ENCODE data around the gene EDARADD.

- no peak for TF ChIP-seq CTCF (IDR thresholded peaks at IDR 0.05)
- TF ChIP-seq EZH2phosphoT487 (IDR thresholded peaks at IDR 0.05), result no peak
Observed at GRCh38 chr1:236471096-236471495, 77.0 kb downstream of the EDARADD start.

Measured in neural progenitor cell (in vitro differentiated cells).